Jurkat, Clone E6-1 (cell line): ENCODE data around the gene CATSPERD.
A peak's percentile ranks its signal among the peaks of the same experiment; 100 is the strongest.

Source experiments
- DNase-seq: peaks from one replicate; pipeline ENCODE4 v3.0.0-alpha.2; 2011; ENCODE audit warnings: low read depth, low spot score
- H3K4me3 ChIP-seq: 2 replicates; pipeline ENCODE4 v1.5.1; 2011; ENCODE audit warnings: mild to moderate bottlenecking, low read length, control low read depth, moderate library complexity

The CATSPERD gene

GRCh38 chr19:5814852-5815246 lies 94.4 kb downstream of the CATSPERD start:
- DNase-seq: no peak
- no peak overlapping the region for H3K4me3 ChIP-seq

GRCh38 chr19:5817218-5817617 lies 96.8 kb downstream of the CATSPERD start:
- DNase-seq: no peak
- no peak overlapping the region for H3K4me3 ChIP-seq

- DNase-seq: no peak
- H3K4me3 ChIP-seq: no peak overlapping the region
Observed at GRCh38 chr19:5818594-5818993, 98.2 kb downstream of the CATSPERD start.

- DNase-seq: no peak
- H3K4me3 ChIP-seq: no peak overlapping the region
Observed at GRCh38 chr19:5820785-5821184, 100.3 kb downstream of the CATSPERD start.

- no peak for DNase-seq
- no peak overlapping the region for H3K4me3 ChIP-seq
Observed at GRCh38 chr19:5821521-5822180, 101.2 kb downstream of the CATSPERD start.

GRCh38 chr19:5822181-5822844 lies 101.9 kb downstream of the CATSPERD start:
- no peak overlapping the region for H3K4me3 ChIP-seq
- no peak for DNase-seq

GRCh38 chr19:5823579-5824281 lies 103.3 kb downstream of the CATSPERD start:
- no peak for DNase-seq
- no peak overlapping the region for H3K4me3 ChIP-seq

- DNase-seq: no peak
- no peak overlapping the region for H3K4me3 ChIP-seq
Observed at GRCh38 chr19:5824751-5825150, 104.3 kb downstream of the CATSPERD start.

GRCh38 chr19:5825178-5825577 lies 104.7 kb downstream of the CATSPERD start:
- H3K4me3 ChIP-seq: no peak overlapping the region
- DNase-seq: no peak

- peak; percentile 84 for DNase-seq
- H3K4me3 ChIP-seq: peak overlapping the region; percentile 60
Observed at GRCh38 chr19:5826531-5827341, 106.3 kb downstream of the CATSPERD start.

GRCh38 chr19:5827342-5827890 lies 107.0 kb downstream of the CATSPERD start:
- DNase-seq: no peak
- peak overlapping the region; percentile 60 for H3K4me3 ChIP-seq

GRCh38 chr19:5827891-5828660 lies 107.6 kb downstream of the CATSPERD start:
- H3K4me3 ChIP-seq: peak overlapping the region; percentile 96
- peak; percentile 91 for DNase-seq
